ENCODE results near the gene RBM42.
"Not testable (repeated sequence)": the region's sequence is repeated elsewhere in the genome, so short reads cannot be mapped to it uniquely, and the experiment has no call there.

RBM42 gene, protein sequence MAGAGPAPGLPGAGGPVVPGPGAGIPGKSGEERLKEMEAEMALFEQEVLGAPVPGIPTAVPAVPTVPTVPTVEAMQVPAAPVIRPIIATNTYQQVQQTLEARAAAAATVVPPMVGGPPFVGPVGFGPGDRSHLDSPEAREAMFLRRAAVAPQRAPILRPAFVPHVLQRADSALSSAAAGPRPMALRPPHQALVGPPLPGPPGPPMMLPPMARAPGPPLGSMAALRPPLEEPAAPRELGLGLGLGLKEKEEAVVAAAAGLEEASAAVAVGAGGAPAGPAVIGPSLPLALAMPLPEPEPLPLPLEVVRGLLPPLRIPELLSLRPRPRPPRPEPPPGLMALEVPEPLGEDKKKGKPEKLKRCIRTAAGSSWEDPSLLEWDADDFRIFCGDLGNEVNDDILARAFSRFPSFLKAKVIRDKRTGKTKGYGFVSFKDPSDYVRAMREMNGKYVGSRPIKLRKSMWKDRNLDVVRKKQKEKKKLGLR

DNA sequence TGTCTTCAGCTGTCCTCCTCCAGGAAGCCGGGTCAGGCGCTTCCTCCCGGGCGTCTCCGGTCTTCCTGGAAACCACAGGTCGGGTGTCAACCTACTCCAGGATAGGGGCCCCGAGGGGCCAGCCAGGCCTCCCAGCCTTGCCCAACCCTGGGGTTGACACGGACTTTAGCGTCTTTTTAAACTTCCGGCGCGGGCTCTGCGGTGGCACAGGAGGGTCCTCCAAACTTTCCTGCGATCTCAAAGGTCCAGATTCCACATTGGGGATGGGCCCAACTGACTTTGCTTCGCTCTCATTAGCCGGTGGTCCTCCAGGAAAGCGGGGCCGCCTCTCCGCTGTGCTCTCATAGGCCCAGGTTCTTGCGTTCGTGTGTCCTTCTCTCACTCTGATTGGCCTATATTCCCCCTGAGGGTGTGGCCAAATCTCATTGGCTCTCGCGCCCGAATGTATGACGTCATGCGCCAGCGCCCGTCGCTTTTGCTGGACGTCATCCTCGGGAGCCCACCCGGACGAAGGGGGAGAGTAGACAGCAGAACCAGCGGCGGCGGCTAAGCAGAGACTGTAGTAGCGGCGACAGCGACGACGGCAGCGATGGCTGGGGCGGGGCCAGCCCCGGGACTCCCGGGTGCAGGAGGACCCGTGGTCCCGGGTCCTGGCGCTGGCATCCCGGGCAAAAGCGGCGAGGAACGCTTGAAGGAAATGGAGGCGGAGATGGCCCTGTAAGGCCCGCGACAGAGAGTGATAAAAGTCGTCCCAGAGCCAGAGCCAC, at the start of gene RBM42:
Gene RBM42, plus strand, starts transcription at position 472 of the 767 bp plus-strand sequence. Its CDS starts 118 bp downstream, at position 590.
- DNase-seq (ENCODE audit: low read depth): peak; percentile 99

DNA sequence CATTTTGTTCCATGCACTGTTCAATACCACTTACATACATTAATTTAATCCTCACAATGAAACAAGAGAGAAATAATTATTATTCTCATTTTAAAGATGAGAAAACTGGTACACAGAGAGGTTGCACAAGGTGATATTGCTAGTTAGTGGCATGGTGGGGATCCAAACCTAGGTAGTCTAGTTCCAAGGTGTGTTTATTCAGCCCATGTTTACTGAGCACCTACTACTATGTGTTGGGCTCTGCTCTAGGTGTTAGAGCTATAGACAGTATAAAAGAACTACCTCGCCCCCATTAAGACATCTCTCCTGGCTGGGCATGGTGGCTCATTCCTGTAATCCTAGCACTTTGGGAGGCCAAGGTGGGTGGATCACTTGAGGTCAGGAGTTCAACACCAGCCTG, 46.1 kb upstream of the RBM42 start:
- no peak for DNase-seq (ENCODE audit: low read depth)

DNA sequence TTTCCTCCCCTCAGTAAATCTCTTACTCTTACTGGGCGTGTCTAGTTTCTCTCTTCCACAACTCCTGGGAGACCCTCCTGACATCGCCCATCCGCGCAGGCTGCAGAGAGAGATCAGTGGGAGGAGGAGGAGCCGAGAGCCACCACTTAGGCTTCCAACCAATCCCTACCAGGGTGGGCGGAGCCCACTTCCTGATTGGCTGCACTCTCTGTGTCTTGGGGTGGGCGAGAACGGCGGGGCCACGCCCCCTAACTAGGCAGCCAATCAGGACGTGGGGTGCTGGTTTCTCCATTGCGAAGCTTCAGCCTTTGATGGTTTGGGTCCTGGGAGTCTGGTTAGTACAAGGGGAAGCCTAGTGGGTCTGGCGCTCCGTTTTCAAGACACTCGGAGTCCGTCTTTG, 43.0 kb upstream of the RBM42 start, which contains the start of gene PMIS2:
Gene PMIS2, plus strand, starts transcription at position 326 of the 400 bp plus-strand sequence. CDS start 87 bp downstream, outside the sequence.
- no peak for DNase-seq (ENCODE audit: low read depth)

DNA sequence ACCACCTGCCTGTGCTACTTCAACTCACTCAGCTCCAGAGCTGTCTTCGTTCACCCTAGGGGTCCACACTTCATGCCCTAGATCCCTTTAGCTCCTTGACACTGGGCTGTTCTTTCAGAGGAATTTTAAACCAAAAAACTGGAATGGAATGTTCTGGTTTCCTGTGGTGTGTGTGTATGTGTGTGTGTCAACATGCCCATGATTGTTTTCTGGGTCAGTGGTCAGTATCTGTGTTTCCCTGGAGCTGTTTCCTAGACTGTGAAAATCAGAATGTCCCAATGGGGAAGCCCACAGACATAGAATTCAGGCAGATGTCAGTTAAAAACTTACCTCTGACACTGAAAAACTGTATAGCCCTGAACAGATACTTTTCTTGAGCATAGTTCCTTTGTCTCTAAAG, 41.5 kb upstream of the RBM42 start:
- DNase-seq (ENCODE audit: low read depth): peak; percentile 50

DNA sequence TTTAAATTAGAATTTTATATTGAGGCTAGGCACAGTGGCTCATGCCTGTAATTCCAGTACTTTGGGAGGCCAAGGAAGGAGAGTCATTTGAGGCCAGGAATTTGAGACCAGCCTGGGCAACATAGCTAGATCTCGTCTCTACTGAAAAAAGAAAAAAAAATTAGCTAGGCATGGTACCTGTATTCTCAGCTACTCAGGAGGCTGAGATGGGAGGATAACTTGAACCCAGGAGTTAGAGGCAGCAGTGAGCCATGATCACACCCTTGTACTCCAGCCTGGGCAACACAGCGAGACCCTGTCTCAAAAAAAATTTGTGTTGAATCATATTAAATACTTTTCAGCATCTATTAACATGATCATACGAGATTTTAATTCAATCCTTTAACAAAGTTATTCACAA, 38.0 kb upstream of the RBM42 start:
- DNase-seq (ENCODE audit: low read depth): no peak

DNA sequence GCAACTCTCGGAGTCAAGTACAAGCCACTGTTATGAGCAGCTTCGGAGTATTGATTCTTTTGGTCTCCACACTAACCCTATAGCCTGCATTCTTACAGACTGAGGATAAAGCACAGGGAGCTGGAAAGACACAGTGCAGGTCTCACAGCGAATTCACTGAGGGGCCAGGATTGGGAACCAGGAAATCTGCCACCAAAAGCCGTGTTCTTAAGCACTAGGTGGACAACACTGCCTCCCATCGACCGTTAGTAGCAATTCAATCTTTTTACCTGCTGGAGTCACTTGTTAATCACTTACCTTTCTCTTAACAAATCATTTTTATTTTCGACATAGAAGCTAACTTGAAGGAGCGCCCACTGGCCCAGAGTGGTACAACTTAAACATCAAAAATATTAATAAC, 36.6 kb upstream of the RBM42 start:
- peak; percentile 40 for DNase-seq (ENCODE audit: low read depth)

DNA sequence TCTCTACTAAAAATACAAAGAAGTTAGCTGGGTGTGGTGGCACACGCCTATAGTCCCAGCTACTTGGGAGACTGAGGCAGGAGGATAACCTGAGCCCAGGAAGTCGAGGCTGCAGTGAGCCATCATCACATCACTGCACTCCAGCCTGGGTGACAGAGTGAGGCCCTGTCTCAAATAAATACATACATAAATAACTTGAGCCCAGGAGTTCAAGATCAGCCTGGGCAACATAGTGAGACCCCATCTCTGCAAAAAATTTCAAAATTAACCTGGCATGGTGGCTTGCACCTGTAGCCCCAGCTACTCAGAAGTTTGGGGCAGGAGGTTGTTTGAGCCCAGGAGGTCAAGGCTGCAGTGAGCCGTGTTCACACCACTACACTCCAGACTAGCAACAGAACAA, 33.8 kb upstream of the RBM42 start:
- not testable (repeated sequence) for DNase-seq (ENCODE audit: low read depth)

DNA sequence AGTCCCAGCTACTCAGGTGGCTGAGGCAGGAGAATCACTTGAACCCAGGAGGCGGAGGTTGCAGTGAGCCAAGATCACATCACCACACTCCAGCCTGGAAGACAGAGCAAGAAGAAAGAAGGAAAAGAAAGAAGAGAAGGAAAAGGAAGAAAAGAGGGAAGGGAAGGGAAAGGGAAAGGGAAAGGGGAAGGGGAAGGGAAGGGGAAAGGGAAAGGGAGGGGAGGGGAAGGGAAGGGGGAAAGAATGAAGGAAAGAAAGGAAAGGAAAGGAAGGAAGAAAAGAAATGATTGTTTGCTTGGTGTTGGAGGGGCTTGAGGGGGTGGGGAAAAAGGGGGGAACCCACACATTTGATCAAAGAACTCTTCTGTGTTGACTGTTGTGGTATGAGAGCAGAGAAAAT, 32.9 kb upstream of the RBM42 start:
- DNase-seq (ENCODE audit: low read depth): no peak

DNA sequence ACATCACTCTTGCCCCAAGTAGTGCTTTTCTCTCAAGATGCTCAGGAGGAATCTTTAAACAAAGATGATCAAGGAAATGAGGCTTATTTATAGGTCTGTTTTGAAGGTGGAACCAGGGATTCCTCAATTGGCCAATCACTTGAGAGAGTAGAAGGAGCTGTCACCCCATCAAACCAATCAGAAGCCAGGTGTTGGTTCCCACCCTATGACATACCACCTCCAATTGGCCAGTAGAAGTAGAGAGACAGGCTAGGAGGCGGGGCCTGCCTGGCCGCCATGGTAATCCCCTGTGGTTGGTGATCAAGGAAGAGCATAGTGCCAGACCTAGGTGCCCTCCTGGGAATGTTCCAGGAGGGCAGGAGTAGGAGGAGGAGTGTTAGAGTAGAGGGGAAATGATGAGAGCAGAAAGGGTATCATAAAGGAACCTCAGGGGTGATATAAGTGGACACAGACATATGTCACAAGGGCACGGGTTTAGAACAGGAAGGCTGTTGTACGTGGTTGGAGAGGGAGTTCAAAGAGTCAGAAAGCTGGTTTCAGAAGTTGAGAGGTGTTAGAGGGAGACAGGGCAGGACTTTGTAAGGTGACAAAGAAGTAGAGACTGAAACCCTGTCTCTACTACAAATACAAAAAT, 32.4 kb upstream of the RBM42 start:
- DNase-seq (ENCODE audit: low read depth): peak; percentile 31

DNA sequence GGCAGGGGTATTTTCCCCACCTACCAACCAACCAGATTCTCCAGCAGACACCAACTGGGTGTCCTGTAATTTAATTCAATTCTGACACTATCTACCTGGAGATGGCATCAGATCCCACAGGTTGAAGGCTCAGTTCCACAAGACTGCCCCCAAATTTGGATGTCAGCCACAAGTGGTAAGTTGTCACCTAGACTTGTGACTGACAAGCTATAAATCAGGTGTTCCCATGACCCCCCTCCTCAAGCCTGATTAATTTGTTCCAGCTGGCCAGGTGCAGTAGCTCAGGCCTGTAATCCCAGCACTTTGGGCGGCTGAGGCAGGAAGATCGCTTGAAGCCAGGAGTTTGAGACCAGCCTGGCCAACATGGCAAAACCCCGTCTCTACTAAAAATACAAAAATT, 26.9 kb upstream of the RBM42 start:
- DNase-seq (ENCODE audit: low read depth): no peak

DNA sequence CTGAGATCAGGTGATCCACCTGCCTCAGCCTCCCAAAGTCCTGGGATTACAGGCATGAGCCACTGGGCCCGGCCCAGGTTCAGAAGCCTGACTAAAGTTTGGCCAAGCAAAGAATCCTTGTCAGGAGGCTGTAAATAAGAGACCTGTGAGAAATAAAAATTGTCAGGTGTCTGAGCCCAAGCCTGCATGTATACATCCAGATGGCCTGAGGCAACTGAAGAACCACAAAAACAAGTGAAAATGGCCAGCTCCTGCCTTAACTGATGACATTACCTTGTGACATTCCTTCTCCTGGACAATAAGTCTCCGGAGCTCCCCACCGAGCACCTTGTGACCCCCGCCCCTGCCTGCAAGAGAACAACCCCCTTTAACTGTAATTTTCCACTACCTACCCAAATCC, 24.4 kb upstream of the RBM42 start:
- not testable (repeated sequence) for DNase-seq (ENCODE audit: low read depth)

DNA sequence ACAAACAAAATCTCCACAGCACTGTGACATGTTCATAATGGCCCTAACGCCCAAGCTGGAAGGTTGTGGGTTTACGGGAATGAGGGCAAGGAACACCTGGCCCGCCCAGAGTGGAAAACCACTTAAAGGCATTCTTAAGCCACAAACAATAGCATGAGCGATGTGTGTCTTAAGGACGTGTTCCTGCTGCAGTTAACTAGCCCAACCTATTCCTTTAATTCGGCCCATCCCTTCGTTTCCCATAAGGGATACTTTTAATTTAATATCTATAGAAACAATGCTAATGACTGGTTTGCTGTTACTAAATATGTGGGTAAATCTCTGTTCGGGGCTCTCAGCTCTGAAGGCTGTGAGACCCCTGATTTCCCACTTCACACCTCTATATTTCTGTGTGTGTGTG, 21.7 kb upstream of the RBM42 start:
- not testable (repeated sequence) for DNase-seq (ENCODE audit: low read depth)

DNA sequence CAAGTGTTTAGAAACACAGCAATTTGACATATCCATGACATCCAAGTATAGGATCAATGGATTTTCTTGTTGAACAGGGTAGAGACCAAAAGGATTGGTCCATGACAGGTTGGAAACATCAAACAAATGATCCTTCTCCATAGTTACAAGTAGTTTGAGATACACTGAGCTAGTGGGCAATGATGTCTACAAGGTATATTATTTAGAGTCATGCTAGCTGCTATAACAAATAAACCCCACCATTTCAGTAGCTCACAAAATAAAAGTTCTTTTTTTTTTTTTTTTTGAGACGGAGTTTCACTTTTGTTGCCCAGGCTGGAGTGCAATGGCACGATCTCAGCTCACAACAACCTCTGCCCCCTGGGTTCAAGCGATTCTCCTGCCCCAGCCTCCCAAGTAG, 21.2 kb upstream of the RBM42 start:
- no peak for DNase-seq (ENCODE audit: low read depth)

DNA sequence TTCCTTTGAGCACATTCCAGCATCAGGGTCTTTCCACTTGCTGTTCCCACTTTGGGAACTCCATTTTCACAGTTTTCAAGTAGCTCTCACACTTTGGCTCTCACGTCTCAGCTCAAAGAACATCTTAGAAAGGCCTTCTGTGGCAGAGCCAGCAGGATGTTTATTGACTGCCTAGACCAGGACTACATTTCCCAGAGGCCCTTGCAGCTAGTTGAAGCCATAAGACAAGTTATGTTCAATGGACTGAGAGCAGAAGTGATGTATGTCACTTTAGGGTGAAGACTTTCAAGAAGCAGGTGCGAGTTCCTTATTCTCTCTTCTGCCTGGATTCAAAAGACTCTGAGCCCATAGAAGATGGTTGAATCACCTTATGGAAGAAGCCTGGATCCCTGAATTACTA, 20.6 kb upstream of the RBM42 start:
- DNase-seq (ENCODE audit: low read depth): no peak

DNA sequence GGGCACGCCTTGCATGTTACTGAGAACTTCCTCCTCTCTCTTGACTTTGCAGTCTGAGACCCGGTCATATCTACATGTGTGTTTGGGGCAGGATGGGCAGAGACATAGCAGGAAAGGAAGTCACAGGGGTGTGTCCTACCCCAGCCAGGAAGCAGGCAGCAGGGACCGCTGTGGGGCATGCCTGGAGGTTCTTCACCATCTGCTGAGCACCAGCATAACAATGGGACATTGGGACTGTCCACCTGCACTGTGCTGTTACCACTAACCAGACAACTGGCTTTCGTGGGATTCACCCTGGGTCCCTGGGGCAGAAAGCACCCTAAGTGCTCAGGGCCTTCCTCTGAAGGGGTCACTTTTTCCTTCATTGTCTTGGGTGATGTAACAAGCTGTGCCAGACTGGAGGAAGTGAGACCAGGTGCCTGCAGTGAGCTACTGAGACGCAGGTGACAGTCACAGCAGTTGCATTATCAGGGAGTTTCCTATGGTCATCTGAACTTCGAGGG, 18.9 kb upstream of the RBM42 start:
- DNase-seq (ENCODE audit: low read depth): no peak

DNA sequence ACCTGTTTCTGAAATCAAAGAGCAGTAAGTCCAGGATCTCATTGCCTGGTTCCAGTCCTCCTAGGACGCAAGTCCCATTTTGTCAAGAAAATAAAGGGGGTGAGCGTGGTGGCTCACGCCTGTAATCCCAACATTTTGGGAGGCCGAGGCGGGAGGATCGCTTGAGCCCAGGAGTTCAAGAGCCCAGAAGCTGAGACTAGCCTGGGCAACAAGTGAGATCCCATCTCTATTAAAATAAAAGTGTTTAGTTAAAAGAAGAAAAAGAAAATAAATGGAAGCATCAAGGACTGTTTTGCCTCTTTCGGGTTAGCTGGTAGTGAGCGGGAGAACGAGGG, 16.6 kb upstream of the RBM42 start:
- DNase-seq (ENCODE audit: low read depth): no peak

DNA sequence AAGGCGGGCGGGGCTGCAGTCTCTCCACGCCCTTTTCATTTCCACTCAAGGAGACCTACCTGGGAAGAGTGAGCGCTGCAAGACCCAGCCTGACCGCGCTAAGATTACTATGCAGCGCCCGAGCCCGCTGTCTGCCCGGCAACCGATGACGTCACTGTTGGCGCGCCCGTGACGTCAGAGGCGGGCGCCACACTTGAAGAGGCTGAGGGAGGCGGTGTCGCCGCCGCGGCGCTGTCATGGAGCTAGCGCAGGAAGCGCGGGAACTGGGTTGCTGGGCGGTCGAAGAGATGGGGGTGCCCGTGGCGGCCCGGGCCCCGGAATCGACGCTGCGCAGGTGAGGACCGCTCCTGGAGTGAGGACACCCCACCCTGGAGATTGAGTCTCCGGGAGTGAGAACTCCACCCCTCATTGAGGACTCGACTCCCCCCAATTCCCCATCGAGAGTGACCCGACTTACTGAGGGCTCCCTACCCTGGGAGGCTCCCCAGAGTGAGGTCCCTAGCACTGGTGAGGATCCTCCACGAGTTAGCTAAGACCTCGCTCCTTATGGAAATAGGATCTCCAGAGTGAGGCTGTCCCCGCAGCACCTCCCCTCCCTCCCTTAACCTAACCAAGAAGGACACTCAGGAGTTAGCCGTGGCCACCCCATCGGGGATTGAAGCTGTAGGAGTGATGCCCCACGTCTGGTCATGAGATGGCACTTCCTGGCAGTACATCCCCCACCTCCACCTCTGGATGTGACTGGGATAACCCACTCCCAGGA, 16.1 kb upstream of the RBM42 start, which contains the start of gene HAUS5:
Gene HAUS5, plus strand, starts transcription at position 177 of the 763 bp plus-strand sequence. Its CDS starts 60 bp downstream, at position 237.
- peak; percentile 79 for DNase-seq (ENCODE audit: low read depth)

DNA sequence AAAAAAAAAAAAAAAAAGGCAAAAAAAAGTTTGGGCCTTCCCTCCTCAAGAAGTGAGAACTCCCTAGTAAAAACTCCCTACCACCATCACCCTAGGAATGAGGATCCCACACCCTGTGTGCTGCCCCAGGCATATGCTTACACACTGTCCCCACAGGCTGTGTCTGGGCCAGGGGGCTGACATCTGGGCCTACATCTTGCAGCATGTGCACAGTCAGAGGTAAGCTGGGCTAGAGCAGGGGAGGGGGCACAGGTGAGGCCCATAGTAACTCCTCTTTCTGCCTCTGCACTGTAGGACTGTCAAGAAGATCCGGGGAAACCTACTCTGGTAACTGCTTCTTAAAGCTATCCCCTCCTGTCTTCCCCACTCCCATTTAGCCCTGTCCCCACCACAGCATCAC, 15.3 kb upstream of the RBM42 start:
- no peak for DNase-seq (ENCODE audit: low read depth)

DNA sequence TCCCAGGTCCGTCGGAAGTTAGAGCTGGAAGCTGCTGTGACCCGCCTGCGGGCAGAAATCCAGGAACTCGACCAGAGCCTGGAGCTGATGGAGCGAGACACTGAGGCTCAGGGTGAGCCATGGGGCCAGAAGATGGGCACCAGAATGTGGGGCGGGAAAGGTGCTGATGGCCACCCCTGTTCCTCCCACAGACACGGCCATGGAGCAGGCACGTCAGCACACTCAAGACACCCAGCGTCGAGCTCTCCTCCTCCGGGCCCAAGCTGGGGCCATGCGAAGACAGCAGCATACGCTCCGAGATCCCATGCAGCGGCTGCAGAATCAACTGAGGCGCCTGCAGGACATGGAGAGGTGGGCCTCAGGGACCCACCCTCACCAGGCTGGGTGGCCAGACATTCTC, 13.8 kb upstream of the RBM42 start:
- DNase-seq (ENCODE audit: low read depth): no peak

DNA sequence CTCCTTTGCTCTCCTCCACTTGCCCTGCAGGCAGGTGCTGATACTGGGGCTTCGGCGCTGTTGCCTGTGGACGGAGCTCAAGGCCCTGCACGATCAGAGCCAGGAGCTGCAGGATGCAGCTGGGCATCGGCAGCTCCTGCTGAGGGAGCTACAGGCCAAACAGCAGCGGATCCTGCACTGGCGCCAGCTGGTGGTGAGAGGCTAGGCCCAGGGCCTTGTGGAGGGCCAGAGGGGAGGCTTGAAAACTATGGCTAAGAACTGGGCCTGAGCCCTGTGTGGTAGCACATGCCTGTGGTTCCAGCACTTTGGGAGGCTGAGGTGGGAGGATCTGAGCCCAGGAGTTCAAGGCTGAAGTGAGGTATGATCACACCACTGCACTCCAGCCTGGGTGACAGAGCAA, 10.0 kb upstream of the RBM42 start:
- no peak for DNase-seq (ENCODE audit: low read depth)

DNA sequence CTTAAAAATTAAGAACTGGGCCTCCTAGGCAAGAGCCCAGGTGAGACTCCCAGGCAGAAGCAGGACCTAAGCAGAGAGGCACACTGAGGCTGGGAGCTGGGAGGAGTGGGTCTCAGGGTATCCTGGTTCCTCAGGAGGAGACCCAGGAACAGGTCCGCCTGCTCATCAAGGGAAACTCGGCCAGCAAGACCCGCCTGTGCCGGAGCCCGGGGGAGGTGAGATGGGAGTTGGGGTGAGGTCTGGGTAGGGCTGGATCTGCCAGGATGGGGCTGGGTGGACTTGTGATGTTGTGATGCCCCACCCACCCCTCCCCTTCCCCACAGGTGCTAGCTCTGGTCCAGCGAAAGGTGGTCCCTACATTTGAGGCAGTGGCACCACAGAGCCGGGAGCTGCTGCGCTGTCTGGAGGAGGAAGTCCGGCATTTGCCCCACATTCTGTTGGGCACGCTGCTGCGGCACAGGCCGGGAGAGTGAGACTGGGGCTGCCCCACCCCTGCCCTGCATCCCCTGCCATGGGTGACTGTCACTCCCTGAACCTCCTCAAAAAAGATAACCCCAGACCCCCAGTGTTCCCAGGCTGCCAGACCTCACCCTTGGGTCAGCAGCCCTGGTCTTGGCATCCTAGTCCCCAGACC, 9.4 kb upstream of the RBM42 start:
- no peak for DNase-seq (ENCODE audit: low read depth)
